ENCODE data around the gene KRT37. TPM values are rescaled to one million over a fixed set of nuclear protein-coding genes. Genes with fewer than 3 reads are reported as not detected.
"Not testable (repeated sequence)": the region's sequence is repeated elsewhere in the genome, so short reads cannot be mapped to it uniquely, and the experiment has no call there.

KRT37 gene
- total and polyA plus RNA-seq, 10 donors = not detected

- DNase-seq = no peak
- Histone ChIP-seq H3K36me3 (no peaks in the 10 kb centered on the region), H3K27ac (no peak overlapping the region), H3K4me3 (no peak overlapping the region), H3K9me3 (no peaks in the 10 kb centered on the region), H3K27me3 (replicated peaks in 1 of 7) (peaks cover 0 to 17% (median 0%) of the 10 kb centered on the region in 7 donors), H3K4me1 (peaks cover 0 to 4% (median 0%) of the 10 kb centered on the region in 6 donors)
- 42 to 74% (median 63%) methylated on average over 4 of the region's 4 CpGs for WGBS, 5 donors
- no peak for TF ChIP-seq POLR2A (IDR thresholded peaks at IDR 0.05)
- TF ChIP-seq, protein P1, sequence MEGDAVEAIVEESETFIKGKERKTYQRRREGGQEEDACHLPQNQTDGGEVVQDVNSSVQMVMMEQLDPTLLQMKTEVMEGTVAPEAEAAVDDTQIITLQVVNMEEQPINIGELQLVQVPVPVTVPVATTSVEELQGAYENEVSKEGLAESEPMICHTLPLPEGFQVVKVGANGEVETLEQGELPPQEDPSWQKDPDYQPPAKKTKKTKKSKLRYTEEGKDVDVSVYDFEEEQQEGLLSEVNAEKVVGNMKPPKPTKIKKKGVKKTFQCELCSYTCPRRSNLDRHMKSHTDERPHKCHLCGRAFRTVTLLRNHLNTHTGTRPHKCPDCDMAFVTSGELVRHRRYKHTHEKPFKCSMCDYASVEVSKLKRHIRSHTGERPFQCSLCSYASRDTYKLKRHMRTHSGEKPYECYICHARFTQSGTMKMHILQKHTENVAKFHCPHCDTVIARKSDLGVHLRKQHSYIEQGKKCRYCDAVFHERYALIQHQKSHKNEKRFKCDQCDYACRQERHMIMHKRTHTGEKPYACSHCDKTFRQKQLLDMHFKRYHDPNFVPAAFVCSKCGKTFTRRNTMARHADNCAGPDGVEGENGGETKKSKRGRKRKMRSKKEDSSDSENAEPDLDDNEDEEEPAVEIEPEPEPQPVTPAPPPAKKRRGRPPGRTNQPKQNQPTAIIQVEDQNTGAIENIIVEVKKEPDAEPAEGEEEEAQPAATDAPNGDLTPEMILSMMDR (IDR thresholded peaks at IDR 0.05 in 8 of 11, conservative IDR thresholded peaks at IDR 0.05 in 3 of 11) = no peak
- TF ChIP-seq POLR2AphosphoS5 (IDR thresholded peaks at IDR 0.05) = no peak
- intact Hi-C loops (cut with DNase I; ENCODE audit: low total_unique reads) = no loop called here
Observed at GRCh38 chr17:41434005-41434404, 9.6 kb upstream of the KRT37 start.

DNA sequence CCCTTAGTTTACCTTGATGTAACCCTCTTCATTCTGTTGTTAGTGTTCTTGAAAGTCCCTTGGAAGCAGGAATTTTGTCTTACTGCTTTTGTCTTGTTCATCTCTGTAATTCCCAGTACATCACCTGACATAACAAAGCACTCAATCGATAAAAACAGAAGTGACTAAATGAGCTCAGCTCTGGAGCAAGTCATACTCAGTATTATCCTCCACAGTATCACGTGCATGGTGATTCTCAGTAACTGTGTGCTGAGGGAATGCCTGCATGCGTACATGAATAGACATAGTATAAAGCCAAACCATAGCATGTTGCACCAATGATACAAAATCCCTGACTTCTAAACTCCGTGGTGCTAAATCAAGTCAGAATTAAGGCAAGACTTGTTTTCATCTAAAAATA lies 9.2 kb upstream of the KRT37 start:
- 51 to 62% (median 59%) methylated on average over 4 of the region's 4 CpGs for WGBS, 5 donors
- H3K27ac ChIP-seq = no peak overlapping the region
- peaks cover 0 to 17% (median 0%) of the 10 kb centered on the region in 7 donors for H3K27me3 ChIP-seq (replicated peaks in 1 of 7)
- H3K36me3 ChIP-seq = no peaks in the 10 kb centered on the region
- intact Hi-C loops (cut with DNase I; ENCODE audit: low total_unique reads) = no loop called here
- H3K4me3 ChIP-seq = no peak overlapping the region
- no peak for DNase-seq
- TF ChIP-seq POLR2AphosphoS5 (IDR thresholded peaks at IDR 0.05) = no peak
- H3K4me1 ChIP-seq = peaks cover 0 to 4% (median 0%) of the 10 kb centered on the region in 6 donors
- no peaks in the 10 kb centered on the region for H3K9me3 ChIP-seq

DNA sequence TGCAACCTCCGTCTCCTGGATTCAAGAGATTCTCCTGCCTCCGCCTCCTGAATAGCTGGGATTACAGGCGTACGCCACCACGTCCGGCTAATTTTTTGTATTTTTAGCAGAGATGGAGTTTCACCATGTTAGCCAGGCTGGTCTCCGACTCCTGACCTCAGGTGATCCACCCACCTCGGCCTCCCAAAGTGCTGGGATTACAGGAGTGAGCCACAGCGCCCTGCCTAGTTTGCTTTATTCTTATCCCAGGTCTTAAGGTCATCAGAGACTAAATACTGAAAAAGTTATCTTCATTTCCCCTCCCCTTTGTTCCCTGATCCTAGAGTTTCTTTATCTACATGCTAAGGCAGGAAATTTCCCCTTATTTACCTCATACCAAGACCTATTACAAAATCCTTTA lies 6.0 kb upstream of the KRT37 start:
- H3K4me3 ChIP-seq; H3K9me3 ChIP-seq; intact Hi-C loops (cut with DNase I; ENCODE audit: low total_unique reads); H3K27ac ChIP-seq; H3K4me1 ChIP-seq; H3K36me3 ChIP-seq; DNase-seq: not testable (repeated sequence)
- peaks cover 0 to 17% (median 0%) of the 10 kb centered on the region in 7 donors for H3K27me3 ChIP-seq (replicated peaks in 1 of 7)
- WGBS, 5 donors = 85 to 91% (median 90%) methylated on average over 9 of the region's 9 CpGs

DNA sequence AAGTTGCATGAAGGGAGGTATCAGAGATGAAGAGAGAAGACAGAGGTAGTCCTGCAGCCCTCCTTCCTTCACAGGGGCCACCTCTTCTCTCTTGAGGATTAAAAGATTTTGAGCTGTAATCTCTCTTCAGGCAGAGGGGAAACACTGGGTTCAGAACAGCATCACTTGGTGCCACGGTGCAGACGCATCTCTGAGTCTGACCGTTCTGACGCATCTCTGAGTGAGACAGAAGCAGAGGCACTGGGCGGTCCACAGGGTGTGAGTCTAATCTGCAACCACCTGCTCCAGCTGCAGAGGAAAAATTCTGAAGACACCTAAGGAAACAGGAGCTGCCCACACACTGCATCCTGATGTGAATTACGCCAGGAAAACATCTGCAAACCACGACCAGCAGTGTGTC lies 5.3 kb upstream of the KRT37 start:
- Histone ChIP-seq H3K27me3 (replicated peaks in 1 of 7) (peaks cover 0 to 17% (median 0%) of the 10 kb centered on the region in 7 donors), H3K36me3 (no peaks in the 10 kb centered on the region), H3K9me3 (no peaks in the 10 kb centered on the region), H3K27ac (no peak overlapping the region), H3K4me1 (peaks cover 0 to 4% (median 0%) of the 10 kb centered on the region in 6 donors), H3K4me3 (no peak overlapping the region)
- 69 to 78% (median 75%) methylated on average over 7 of the region's 7 CpGs for WGBS, 5 donors
- no peak for DNase-seq
- intact Hi-C loops (cut with DNase I; ENCODE audit: low total_unique reads) = no loop called here
- no peak for TF ChIP-seq POLR2AphosphoS5 (IDR thresholded peaks at IDR 0.05)
- TF ChIP-seq POLR2A (IDR thresholded peaks at IDR 0.05) = no peak
- TF ChIP-seq, protein P1 (IDR thresholded peaks at IDR 0.05 in 8 of 11, conservative IDR thresholded peaks at IDR 0.05 in 3 of 11) = no peak

- TF ChIP-seq, protein P1 (IDR thresholded peaks at IDR 0.05 in 8 of 11, conservative IDR thresholded peaks at IDR 0.05 in 3 of 11) = no peak
- TF ChIP-seq POLR2AphosphoS5 (IDR thresholded peaks at IDR 0.05) (no peak), POLR2A (IDR thresholded peaks at IDR 0.05) (no peak)
- H3K27ac ChIP-seq = no peak overlapping the region
- H3K4me1 ChIP-seq = peaks cover 0 to 2% (median 0%) of the 10 kb centered on the region in 6 donors
- 57 to 78% (median 71%) methylated on average over 4 of the region's 4 CpGs for WGBS, 5 donors
- intact Hi-C loops (cut with DNase I; ENCODE audit: low total_unique reads) = no loop called here
- no peaks in the 10 kb centered on the region for H3K36me3 ChIP-seq
- no peaks in the 10 kb centered on the region for H3K9me3 ChIP-seq
- no peak for DNase-seq
- H3K27me3 ChIP-seq (replicated peaks in 1 of 7) = peaks cover 0 to 17% (median 0%) of the 10 kb centered on the region in 7 donors
- no peak overlapping the region for H3K4me3 ChIP-seq
Observed at GRCh38 chr17:41428591-41429291, 4.4 kb upstream of the KRT37 start.

- 76 to 89% (median 86%) methylated on average over 9 to 11 of the region's 11 CpGs for WGBS, 5 donors
- H3K9me3 ChIP-seq; DNase-seq; H3K27me3 ChIP-seq (replicated peaks in 1 of 7); H3K36me3 ChIP-seq; H3K27ac ChIP-seq; H3K4me1 ChIP-seq; H3K4me3 ChIP-seq; intact Hi-C loops (cut with DNase I; ENCODE audit: low total_unique reads): not testable (repeated sequence)
Observed at GRCh38 chr17:41422586-41422985, 1.8 kb downstream of the KRT37 start.

Measured in spleen (tissue), 11 donors.